Fibroblast of villous mesenchyme (primary cell): ENCODE measurements around the gene PDK2. TPM values are rescaled to one million over a fixed set of nuclear protein-coding genes. Genes with fewer than 3 reads are reported as not detected.

Experiments used
- DNase-seq: peaks from one replicate; pipeline ENCODE4 v3.0.0-alpha.2; 2010; ENCODE audit warnings: low read depth
- H3K4me3 ChIP-seq: 2 replicates; pipeline ENCODE4 v1.5.1; 2011; ENCODE audit warnings: low read depth, mild to moderate bottlenecking, low read length
- total RNA-seq: library from RNA; depleted of rRNA; stranded (reverse); fragments of >200 nt; gene quantifications from 2 replicates; pipeline ENCODE4 v1.2.3, GENCODE V29; 2012
- TF ChIP-seq, protein P1 (sequence below): IDR thresholded peaks from 2 replicates; pipeline ENCODE4 v1.5.1; 2012; ENCODE audit warnings: low read depth, mild to moderate bottlenecking, low read length; ENCODE audit not compliant: insufficient read depth

Gene PDK2
- total RNA-seq, 1 donor: 20.3 TPM

DNA sequence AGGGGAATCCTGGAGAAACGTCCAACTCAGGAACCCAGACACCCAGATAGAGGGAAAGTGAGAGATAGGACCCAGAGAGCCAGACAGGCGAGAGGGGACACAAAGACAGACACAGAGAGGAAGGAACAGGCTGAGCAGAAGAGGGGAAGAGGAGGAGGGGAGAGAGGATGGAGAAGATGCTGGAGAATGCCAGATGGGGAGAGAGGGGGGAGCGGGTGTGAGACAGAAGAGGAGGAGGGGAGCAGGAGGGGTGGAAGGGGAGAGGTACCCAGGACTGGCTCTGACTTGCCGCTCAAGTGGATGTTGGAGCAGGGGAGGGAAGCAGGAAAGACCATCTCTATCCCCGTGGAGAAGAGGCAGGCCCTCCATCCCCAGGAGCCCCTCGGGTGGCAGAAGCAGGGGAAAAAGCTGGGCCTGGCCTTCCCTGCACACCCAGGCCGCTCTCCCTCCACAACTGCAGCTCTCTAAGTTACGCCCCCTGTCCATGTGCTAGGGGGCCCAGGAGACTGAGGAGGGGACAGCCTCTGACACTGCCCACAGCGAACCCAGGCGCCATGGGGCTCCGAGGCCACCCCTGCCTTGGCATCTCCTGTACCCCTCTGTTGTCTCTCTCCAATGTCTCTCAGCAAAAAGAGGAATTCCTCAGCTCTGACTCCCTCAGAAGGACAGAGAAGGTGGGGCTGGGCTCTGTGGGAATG lies 50.5 kb downstream of the PDK2 start:
- no peak overlapping the region for H3K4me3 ChIP-seq
- DNase-seq: no peak
- TF ChIP-seq, protein P1, sequence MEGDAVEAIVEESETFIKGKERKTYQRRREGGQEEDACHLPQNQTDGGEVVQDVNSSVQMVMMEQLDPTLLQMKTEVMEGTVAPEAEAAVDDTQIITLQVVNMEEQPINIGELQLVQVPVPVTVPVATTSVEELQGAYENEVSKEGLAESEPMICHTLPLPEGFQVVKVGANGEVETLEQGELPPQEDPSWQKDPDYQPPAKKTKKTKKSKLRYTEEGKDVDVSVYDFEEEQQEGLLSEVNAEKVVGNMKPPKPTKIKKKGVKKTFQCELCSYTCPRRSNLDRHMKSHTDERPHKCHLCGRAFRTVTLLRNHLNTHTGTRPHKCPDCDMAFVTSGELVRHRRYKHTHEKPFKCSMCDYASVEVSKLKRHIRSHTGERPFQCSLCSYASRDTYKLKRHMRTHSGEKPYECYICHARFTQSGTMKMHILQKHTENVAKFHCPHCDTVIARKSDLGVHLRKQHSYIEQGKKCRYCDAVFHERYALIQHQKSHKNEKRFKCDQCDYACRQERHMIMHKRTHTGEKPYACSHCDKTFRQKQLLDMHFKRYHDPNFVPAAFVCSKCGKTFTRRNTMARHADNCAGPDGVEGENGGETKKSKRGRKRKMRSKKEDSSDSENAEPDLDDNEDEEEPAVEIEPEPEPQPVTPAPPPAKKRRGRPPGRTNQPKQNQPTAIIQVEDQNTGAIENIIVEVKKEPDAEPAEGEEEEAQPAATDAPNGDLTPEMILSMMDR: no peak

- TF ChIP-seq, protein P1: no peak
- H3K4me3 ChIP-seq: peak overlapping the region; percentile 85
- DNase-seq: no peak
These were observed 51.2 kb downstream of the PDK2 start for GRCh38 chr17:50146230-50146926.

GRCh38 chr17:50146927-50147665 lies 51.9 kb downstream of the PDK2 start:
- peak overlapping the region; percentile 85 for H3K4me3 ChIP-seq
- TF ChIP-seq, protein P1: no peak
- no peak for DNase-seq

DNA sequence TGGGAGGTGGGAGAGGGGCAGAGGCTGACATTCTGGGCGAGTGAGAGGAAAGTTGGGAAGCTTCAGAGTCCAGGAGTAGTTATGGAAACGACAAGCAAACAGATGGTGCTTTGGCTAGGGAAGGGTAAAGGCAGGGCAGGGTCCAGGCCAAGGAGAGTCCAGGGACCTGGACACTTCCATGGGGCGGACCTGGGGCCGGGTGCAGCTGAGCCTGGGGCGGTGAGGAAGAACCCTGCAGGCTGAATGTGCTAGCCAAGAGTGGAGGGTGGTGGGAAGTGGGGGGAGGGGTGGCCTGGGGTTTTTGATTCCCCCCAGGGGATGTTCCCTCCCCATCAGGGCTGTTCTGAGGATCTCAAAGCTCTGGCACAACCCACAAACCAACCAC lies 52.7 kb downstream of the PDK2 start:
- H3K4me3 ChIP-seq: peak overlapping the region; percentile 85
- TF ChIP-seq, protein P1: no peak
- DNase-seq: no peak

DNA sequence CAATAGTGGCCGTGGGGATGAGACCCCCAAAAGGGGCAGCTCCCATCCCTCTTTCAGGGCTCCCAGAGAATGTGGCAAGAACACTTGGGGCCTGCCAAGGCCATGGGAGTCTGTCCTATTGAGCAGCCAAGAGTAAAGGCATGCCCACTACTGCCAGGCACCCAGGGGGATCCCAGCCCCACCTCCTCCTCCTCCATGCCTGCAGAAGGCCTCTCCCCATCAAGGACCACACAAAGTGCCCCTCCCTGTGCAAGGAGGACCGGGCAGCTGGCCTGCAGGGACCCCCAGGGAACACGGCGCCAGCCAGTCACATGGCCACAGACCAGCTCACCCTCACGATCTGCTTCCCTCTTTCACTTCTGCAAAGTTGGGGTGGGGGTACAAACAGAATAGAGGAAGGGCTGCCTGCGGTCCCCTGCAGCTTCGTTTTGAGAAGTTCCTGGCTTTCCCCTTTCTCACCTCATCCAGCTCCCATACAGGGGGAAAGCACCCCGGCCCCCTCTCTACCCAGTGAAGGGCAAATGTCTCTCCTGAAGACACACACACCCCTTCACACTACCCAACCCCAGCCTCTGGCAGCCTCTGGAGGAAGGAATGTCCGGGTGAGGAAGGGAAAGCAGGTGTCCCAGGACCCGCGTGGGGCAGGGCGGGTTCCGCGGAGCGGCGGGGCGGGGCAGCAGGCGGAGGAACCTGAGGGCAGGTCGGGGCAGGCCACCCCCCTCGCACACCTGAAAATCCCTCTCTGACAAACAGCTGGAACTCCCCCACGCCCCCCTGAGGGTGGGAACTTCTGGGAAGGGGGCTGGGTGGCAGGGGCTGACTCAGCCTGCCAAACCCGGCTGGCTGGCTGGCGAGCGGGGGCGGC lies 53.3 kb downstream of the PDK2 start:
- peak overlapping the region; percentile 85 for H3K4me3 ChIP-seq
- no peak for DNase-seq
- TF ChIP-seq, protein P1: peak; percentile 34

DNA sequence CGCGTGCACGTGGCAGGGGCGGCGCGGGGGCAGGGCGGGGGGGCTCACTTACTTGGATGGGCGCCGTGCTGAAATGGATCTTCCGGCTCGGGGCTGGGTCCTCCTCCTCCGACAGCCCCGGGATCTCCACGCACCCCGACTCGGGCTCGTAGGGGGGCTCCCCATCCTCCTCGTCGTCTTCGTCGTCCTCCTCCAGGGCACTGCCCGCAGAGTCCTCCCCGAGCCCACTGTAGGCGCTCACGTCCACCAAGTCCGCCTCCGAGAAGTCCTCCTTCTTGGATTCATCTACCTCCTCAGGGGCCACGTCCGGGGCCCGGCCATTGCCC lies 53.9 kb downstream of the PDK2 start:
- DNase-seq: no peak
- TF ChIP-seq, protein P1: no peak
- H3K4me3 ChIP-seq: peak overlapping the region; percentile 85
